Liver (tissue), 9 donors: ENCODE results near the gene SMAD1. TPM values are rescaled to one million over a fixed set of nuclear protein-coding genes. Genes with fewer than 3 reads are reported as not detected.

Source experiments
- DNase-seq: peaks from one replicate; pipeline ENCODE4 v3.0.0-alpha.2; 2017; ENCODE audit warnings: low spot score
- H3K27ac ChIP-seq, 2 donors: one replicate each; pipeline ENCODE4 v1.7.0; 2013; ENCODE audit warnings: inconsistent platforms in 2 of 2, low read length in 2 of 2, control low read depth in 1 of 2, low read depth in 1 of 2, mild to moderate bottlenecking in 1 of 2
- H3K27me3 ChIP-seq, 4 donors: one replicate each; pipeline versions ENCODE4 v1.6.1 to v1.7.0; 2013; ENCODE audit warnings: low read length in 3 of 4, inconsistent platforms in 1 of 4, mild to moderate bottlenecking in 1 of 4, moderate library complexity in 1 of 4; ENCODE audit not compliant: control insufficient read depth in 4 of 4, insufficient read depth in 4 of 4
- H3K36me3 ChIP-seq, 4 donors: one replicate each; pipeline versions ENCODE4 v1.6.1 to v1.7.0; 2013; ENCODE audit warnings: low read length in 3 of 4, mild to moderate bottlenecking in 3 of 4, low read depth in 1 of 4, moderate library complexity in 1 of 4; ENCODE audit not compliant: control insufficient read depth in 4 of 4, insufficient read depth in 3 of 4
- H3K4me1 ChIP-seq, 4 donors: one replicate each; pipeline versions ENCODE4 v1.6.1 to v1.7.0; 2013; ENCODE audit warnings: low read length in 3 of 4, mild to moderate bottlenecking in 3 of 4, moderate library complexity in 1 of 4; ENCODE audit not compliant: control insufficient read depth in 4 of 4, insufficient read depth in 4 of 4
- H3K4me3 ChIP-seq, 3 donors: one replicate each; pipeline versions ENCODE4 v1.6.1 to v1.7.0; 2013; ENCODE audit warnings: low read length in 3 of 3, control low read depth in 1 of 3, low read depth in 1 of 3, mild to moderate bottlenecking in 1 of 3
- H3K9ac ChIP-seq, 2 donors: one replicate each; pipeline ENCODE4 v1.7.0; 2013; ENCODE audit warnings: low read length in 2 of 2, mild to moderate bottlenecking in 2 of 2, moderate library complexity in 2 of 2, control low read depth in 1 of 2, low read depth in 1 of 2
- H3K9me3 ChIP-seq, 4 donors: one replicate each; pipeline versions ENCODE4 v1.6.1 to v1.7.0; 2013; ENCODE audit warnings: low read length in 3 of 4; ENCODE audit not compliant: control insufficient read depth in 4 of 4
- CTCF ChIP-seq: fragments of 150-350 bp; IDR thresholded peaks from 2 replicates; pipeline ENCODE4 v1.5.1; 2017; ENCODE audit warnings: improper control_type of control experiment, low read depth, low read length; ENCODE audit not compliant: missing input control
- EGR1 ChIP-seq, 2 donors: IDR thresholded peaks; 2 replicates each; pipeline ENCODE4 v1.6.1; 2016 to 2018; ENCODE audit warnings: antibody characterized with exemption in 2 of 2, low read depth in 2 of 2
- FOXA2 ChIP-seq: IDR thresholded peaks from 2 replicates; pipeline ENCODE4 v1.6.1; 2016; ENCODE audit warnings: antibody characterized with exemption
- GABPA ChIP-seq, 2 donors: IDR thresholded peaks in 1 of 2; conservative IDR thresholded peaks in 1 of 2; 2 replicates each; pipeline ENCODE4 v1.6.1; 2016; ENCODE audit warnings: antibody characterized with exemption in 2 of 2, mild to moderate bottlenecking in 1 of 2, moderate library complexity in 1 of 2
- HNF4G ChIP-seq: IDR thresholded peaks from 2 replicates; pipeline ENCODE4 v1.6.1; 2016; ENCODE audit warnings: antibody characterized with exemption
- JUND ChIP-seq, 2 donors: IDR thresholded peaks; 2 replicates each; pipeline ENCODE4 v1.6.1; 2016; ENCODE audit warnings: antibody characterized with exemption in 2 of 2
- MAX ChIP-seq: IDR thresholded peaks from 2 replicates; pipeline ENCODE4 v1.6.1; 2016; ENCODE audit warnings: antibody characterized with exemption
- RAD21 ChIP-seq, 2 donors: IDR thresholded peaks; 2 replicates each; pipeline ENCODE4 v1.6.1; 2016; ENCODE audit warnings: antibody characterized with exemption in 2 of 2, mild to moderate bottlenecking in 2 of 2
- REST ChIP-seq: IDR thresholded peaks from 2 replicates; pipeline ENCODE4 v1.6.1; 2016; ENCODE audit warnings: antibody characterized with exemption, mild to moderate bottlenecking
- RXRA ChIP-seq, 2 donors: IDR thresholded peaks; 2 replicates each; pipeline ENCODE4 v1.6.1; 2017 to 2018; ENCODE audit warnings: antibody characterized with exemption in 2 of 2, mild to moderate bottlenecking in 1 of 2
- SP1 ChIP-seq: IDR thresholded peaks from 2 replicates; pipeline ENCODE4 v1.6.1; 2018; ENCODE audit warnings: antibody characterized with exemption, mild to moderate bottlenecking
- WGBS: extraction: QIAGEN DNeasy Blood & Tissue Kit; methylation state at CpG from one replicate; pipeline ENCODE4 v1.1.7; 2013; 5-methylcytosine and 5-hydroxymethylcytosine counted together
- polyA plus RNA-seq, 2 donors: library from polyadenylated mRNA; stranded (reverse) in 1 of 2; unstranded in 1 of 2; fragments of 200-250 nt in 1 of 2; fragments of >200 nt in 1 of 2; fragmentation: Nextera tagmentation in 1 of 2; extraction: Ambion mirVana in 1 of 2; gene quantifications; one replicate each; pipeline versions ENCODE4 v1.2.1 to v1.2.3, GENCODE V29; 2013 to 2015
- total RNA-seq, 2 donors: library from RNA; depleted of rRNA; stranded (reverse); fragments of >200 nt; gene quantifications; one replicate each; pipeline ENCODE4 v1.2.3, GENCODE V29; 2014
- donor health status: healthy.
- donor health status: healthy.
- donor health status: healthy.
- donor health status: healthy.
- donor health status: healthy.

Gene SMAD1
- total and polyA plus RNA-seq, 4 donors = 6.3 to 43.8 (median 14.6) TPM

GRCh38 chr4:145453163-145453520 lies 28.5 kb upstream of the SMAD1 start:
- no peaks in the 10 kb centered on the region for H3K27me3 ChIP-seq
- TF ChIP-seq CTCF = no peak
- H3K4me3 ChIP-seq = no peak overlapping the region
- H3K27ac ChIP-seq = peak overlapping the region in 1 of 2 donors; percentile 21
- no peaks in the 10 kb centered on the region for H3K36me3 ChIP-seq
- DNase-seq = no peak
- H3K9me3 ChIP-seq = peaks cover 0 to 2% (median 0%) of the 10 kb centered on the region in 4 donors
- H3K4me1 ChIP-seq = peaks cover 0 to 7% (median 4%) of the 10 kb centered on the region in 4 donors
- no peak overlapping the region for H3K9ac ChIP-seq

GRCh38 chr4:145473203-145473602 lies 8.4 kb upstream of the SMAD1 start:
- WGBS = 86% methylated on average over 4 of the region's 4 CpGs
- Histone ChIP-seq H3K9me3 (peaks cover 3 to 6% (median 4%) of the 10 kb centered on the region in 4 donors), H3K4me3 (no peak overlapping the region), H3K4me1 (peaks cover 0 to under 1% (median 0%) of the 10 kb centered on the region in 4 donors), H3K27ac (no peak overlapping the region), H3K36me3 (no peaks in the 10 kb centered on the region), H3K27me3 (no peaks in the 10 kb centered on the region), H3K9ac (no peak overlapping the region)
- DNase-seq = no peak
- TF ChIP-seq RXRA (IDR thresholded peaks at IDR 0.05) (no peak), HNF4G (no peak), RAD21 (IDR thresholded peaks at IDR 0.05) (no peak), EGR1 (IDR thresholded peaks at IDR 0.05; ENCODE audit: low read depth in 2 of 2) (no peak), MAX (no peak), GABPA (IDR thresholded peaks at IDR 0.05 in 1 of 2, conservative IDR thresholded peaks at IDR 0.05 in 1 of 2) (no peak), FOXA2 (no peak), SP1 (no peak), REST (no peak)

GRCh38 chr4:145480257-145480656 lies 1.4 kb upstream of the SMAD1 start:
- Histone ChIP-seq H3K27ac (no peak overlapping the region), H3K4me1 (peaks cover 2 to 25% (median 17%) of the 10 kb centered on the region in 4 donors), H3K9ac (no peak overlapping the region), H3K4me3 (no peak overlapping the region), H3K27me3 (no peaks in the 10 kb centered on the region), H3K9me3 (no peaks in the 10 kb centered on the region), H3K36me3 (no peaks in the 10 kb centered on the region)
- DNase-seq = no peak
- TF ChIP-seq REST (no peak), JUND (IDR thresholded peaks at IDR 0.05) (no peak)
- 60% methylated on average over 1 of the region's 1 CpG for WGBS
